ENCODE results near the gene CPD. TPM values are rescaled to one million over a fixed set of nuclear protein-coding genes. Genes with fewer than 3 reads are reported as not detected.
"Not testable (repeated sequence)": the region's sequence is repeated elsewhere in the genome, so short reads cannot be mapped to it uniquely, and the experiment has no call there.

The CPD gene
- total RNA-seq, 1 donor from 2014 or later: 107 TPM

DNA sequence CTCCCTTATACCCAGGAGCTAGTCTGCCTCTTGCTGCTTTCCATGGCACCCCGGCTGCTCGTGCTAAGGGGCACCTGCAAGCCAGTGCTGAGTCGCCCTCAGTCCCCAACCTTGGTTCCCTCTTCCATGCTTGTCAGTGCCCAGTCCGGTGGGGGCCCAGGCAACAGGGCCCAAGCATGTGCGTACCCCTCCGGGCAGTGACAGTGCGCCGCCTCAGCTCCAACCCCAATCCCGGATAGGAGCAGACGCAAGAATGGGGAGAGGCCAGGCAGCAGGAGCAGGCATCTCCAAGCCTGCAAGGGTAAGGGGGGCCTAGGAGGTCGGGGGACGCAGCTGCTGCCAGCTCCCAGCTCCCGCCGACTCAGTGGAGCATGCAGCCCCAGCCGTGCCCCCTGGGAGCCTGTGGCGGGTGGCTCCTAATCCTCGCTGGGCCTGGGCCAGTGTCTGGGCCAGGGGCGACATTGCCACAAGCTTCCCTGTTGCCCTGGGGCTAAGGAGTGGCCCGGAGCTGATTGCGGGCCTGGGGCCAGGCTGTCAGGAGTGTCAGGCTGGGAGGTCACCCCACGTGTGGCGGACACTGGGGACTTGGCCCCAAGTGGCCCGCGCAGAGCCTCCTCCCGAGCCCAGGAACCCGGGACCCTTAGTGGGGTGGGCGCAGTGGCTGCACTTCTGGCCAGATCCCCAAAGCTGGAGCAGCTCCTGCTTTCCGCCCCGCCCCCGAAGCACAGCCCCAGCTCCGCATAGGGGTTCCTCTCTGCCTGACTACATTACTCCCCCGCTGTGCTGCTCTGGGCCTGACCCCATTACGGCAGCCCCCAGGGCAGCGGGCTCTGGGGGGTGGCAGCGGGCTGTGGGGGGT is 9.8 kb downstream of the CPD start:
- DNase-seq: no peak

- DNase-seq: no peak
Measured at GRCh38 chr17:30389756-30390300, 11.1 kb downstream of the CPD start.

DNA sequence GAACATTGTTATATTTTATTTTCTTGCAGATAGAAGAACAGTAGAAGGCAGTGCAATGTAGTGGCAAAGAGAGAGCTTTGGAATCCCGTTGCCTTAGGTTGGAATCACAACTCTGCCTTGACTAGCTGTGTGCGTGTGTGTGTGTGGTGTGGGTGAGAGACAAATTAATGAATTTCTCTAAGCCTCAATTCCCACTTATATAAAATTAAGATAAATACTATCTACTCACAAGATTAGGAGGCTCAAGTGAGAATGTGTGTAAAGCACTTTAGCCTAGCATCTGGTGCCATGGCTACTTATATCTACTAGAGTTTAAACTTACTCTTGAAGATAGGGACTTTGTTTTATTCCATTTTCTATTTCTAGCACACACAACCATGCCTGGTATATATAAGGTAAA is 12.8 kb downstream of the CPD start:
- no peak for DNase-seq

DNA sequence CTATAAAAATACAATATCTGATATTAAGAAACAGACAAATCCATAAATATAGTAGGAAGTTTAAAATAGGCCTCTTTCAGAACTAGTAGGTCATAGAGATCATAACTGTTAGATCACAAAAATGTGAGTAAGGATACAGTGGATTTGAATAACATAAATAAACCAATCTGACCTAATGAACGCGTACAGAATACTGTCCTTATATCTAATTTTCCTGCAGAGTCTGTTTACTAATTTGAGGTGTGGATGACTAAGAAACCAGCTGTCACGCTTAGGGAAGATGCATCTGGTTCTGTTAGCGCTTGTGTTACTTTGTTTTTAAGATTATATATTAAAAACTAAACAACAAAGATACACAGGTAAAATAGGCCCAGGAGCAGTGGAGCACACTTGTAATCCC is 14.8 kb downstream of the CPD start:
- DNase-seq: no peak

GRCh38 chr17:30393911-30394867 is 15.5 kb downstream of the CPD start:
- DNase-seq: no peak

DNA sequence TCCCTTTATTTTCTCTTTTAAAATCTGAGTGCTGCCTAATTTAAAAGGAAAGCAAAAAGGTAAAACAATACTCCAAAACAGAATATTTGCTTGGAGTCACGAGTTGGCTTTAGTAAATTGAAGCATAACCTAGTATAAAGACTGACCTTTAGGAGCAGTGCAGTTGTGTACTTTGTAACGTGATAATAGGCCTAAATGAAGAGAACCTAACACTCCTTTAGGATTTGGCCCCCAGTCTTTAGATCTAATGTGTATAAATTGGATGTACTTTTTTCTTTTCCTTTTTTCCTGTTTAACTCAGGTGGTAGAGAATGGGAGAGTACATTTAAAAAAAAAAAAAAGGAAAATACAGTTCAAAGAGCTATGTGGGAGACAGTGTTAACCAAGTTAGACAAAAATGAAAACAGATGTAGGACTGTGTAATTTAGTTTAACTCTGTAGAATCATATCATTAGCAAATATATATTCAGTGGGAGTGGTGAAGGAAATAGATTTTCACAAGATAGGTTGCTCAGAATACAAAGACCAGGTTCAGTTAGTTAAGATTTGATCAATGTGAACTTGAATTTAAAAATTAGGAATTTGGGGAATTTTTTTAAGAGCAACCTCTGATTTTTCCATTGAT is 16.8 kb downstream of the CPD start:
- no peak for DNase-seq

DNA sequence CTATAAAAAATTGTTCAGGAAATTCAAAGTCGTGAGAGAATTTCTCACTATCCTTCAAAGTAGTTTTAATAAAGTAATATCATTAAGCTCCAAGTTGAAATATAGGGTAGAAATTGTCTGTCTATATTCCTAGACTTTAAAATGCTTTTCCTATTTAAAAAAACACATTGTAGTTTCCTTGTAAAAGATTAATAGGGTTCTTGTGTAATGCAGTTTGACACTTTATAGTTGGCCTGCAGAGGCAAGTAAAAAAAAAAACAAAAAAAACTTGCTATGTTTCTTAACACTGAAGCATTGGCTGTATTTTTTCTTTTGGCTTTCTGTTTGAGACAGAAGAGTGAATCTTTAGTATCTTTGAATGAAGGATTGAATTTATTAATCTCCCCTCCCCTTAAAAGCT is 17.4 kb downstream of the CPD start:
- no peak for DNase-seq

DNA sequence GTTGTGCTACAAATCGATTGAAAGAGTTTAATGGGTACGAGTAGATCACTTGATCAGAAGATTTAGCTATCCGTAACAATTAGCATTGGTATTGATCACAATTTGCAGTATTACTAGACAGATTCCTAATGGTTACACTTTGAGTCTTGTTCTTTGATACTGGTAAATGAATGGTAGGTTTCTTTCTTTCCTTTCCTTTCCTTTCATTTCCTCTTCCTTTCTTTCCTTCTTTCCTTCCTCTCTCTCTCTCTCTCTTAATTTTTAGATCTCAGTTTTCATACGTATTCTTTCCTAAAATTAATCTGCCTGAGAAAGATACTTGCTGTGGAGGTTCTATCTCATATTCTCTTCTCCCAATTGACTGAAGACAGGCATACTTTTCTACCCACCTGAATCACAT is 17.9 kb downstream of the CPD start:
- DNase-seq: no peak

GRCh38 chr17:30398328-30399041 is 19.8 kb downstream of the CPD start:
- DNase-seq: no peak

DNA sequence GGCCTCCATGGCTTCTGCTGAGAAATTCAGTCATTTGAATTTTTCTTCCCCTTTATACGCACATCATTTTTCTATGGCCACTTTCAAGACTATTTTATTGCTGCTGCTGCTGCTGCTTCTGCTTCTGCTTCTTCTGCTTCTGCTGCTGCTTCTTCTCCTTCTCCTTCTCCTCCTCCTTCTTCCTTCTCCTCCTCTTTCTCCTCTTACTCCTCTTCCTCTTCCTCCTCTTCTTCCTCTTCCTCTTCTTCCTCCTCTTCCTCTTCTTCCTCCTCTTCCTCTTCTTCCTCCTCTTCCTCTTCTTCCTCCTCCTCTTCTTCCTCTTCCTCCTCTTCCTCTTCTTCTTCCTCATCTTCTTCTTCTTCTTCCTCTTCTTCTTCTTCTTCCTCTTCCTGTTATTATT is 22.4 kb downstream of the CPD start:
- DNase-seq: no peak

DNA sequence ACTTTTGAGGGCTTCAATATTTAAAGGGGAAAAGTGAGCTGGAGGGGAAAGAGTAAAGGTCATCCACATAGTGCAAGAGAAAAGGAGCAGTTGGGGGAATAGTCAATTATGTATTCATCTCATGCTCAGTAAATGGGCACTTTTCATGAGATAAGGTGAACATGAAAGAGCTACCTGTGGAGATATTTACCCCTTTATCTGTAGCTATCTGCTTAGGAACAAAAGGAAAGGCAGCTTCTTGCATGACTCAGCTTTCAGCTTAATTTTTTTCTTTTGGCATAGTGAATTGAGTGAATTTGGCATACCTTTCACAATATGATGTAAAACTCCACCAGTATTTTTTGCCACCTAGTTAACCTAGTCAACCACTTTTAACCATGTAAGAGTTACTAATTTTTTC is 26.4 kb downstream of the CPD start:
- DNase-seq: no peak

DNA sequence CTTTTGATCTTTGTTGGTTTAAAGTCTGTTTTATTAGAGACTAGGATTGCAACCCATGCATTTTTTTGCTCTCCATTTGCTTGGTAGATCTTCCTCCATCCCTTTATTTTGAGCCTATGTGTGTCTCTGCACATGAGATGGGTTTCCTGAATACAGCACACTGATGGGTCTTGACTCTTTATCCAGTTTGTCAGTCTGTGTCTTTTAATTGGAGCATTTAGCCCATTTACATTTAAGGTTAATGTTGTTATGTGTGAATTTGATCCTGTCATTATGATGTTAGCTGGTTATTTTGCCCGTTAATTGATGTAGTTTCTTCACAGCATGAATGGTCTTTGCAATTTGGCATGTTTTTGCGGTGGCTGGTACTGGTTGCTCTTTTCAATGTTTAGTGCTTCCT is 31.9 kb downstream of the CPD start:
- not testable (repeated sequence) for DNase-seq

DNA sequence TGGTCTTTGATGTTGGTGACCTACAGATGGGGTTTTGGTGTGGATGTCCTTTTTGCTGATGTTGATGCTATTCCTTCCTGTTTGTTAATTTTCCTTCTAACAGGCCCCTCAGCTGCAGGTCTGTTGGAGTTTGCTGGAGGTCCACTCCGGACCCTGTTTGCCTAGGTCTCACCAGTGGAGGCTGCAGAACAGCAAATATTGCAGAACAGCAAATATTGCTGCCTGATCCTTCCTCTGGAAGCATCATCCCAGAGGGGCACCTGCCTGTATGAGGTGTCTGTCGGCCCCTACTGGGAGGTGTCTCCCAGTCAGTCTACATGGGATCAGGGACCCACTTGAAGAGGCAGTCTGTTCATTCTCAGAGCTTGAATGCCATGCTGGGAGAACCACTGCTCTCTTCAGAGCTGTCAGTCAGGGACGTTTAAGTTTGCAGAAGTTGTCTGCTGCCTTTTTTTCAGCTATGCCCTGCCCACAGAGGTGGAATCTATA is 33.3 kb downstream of the CPD start:
- not testable (repeated sequence) for DNase-seq

- DNase-seq: no peak
Measured at GRCh38 chr17:30413109-30413508, 34.4 kb downstream of the CPD start.

GRCh38 chr17:30414486-30414885 is 35.8 kb downstream of the CPD start:
- DNase-seq: no peak

DNA sequence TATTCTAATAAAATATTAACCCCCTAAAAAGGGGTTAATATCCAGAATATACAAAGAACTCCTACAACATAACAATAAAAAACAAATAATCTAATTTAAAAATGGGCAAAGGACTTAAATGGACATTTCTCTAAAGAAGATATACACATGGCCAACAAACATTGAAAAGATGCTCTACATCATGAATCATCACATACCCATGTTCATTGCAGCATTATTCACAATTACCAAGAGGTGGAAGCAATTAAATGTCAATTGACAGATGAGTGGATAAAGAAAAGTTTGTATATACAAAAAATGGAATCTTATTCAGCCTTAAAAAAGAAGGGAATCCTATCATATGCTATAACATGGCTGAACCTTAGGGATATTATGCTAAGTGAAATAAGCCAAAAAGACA is 36.8 kb downstream of the CPD start:
- DNase-seq: no peak

- DNase-seq: not testable (repeated sequence)
Measured at GRCh38 chr17:30418070-30418469, 39.3 kb downstream of the CPD start.

- DNase-seq: no peak
Measured at GRCh38 chr17:30421592-30421991, 42.9 kb downstream of the CPD start.

DNA sequence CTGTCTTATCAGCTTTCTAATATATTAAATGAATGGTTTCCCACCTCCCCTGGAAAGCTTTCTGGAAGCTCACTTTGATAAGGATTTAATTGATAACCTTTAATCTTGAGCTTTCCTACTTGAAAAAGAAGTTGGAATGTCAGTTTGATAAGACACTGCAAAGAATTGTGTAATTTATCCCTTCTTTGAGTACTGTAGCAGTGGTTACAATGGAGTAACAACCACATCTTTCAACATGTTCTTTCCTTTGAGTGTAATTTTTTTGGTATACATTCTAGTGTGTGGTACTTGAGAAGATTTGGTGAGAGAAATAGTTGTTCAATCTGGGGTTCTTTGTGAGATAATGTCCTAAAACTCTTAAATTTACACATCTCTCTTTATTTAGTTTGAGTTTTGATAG is 43.4 kb downstream of the CPD start:
- DNase-seq: no peak

DNA sequence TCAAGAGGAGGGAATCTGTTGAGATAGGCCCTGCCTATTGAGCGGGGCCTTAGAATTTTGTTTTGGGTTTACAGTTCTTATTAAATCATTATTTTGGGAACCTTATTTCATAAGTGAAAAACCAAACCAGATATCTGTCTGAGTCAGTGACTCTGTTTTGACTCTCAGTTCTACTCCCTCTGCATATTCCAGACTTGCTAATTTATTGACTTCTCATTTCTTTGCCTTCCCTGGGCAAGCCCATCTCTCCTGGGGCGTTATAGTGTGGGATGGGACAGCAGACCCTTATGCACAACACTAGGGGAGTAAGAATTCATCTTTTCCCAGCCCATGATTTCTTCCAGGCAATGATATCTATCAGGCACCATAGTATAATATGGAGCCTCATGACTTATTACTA is 45.7 kb downstream of the CPD start:
- DNase-seq: no peak

DNA sequence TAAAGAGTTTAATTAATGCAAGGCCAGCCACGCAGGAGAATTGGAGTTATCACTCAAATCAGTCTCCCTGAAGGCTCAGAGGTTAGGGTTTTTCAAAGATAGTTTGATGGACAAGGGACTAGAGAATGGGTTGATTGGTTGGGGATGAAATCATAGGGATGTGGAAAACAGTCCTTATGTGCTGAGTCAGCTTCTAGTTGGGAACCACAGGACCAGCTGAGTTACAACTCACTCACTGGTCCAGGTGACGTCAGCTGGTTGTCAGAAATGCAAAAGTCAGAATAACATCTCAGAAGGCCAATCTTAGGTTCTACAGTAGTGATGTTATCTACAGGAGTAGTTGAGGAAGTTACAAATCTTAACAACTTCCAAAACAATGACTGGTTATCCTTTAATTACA is 47.6 kb downstream of the CPD start:
- no peak for DNase-seq

- no peak for DNase-seq
Measured at GRCh38 chr17:30427611-30428010, 48.9 kb downstream of the CPD start.
